GM12878 (cell line): ENCODE measurements around the gene NSL1. TPM values are rescaled to one million over a fixed set of nuclear protein-coding genes. Genes with fewer than 3 reads are reported as not detected.

Source experiments
- ETV6 ChIP-seq, 2 experiments: fragments of 450-650 bp in 1 of 2; IDR thresholded peaks in 1 of 2; conservative IDR thresholded peaks in 1 of 2; 2 replicates each; pipeline ENCODE4 v1.6.1; 2014; ENCODE audit warnings: antibody characterized with exemption in 1 of 2, borderline replicate concordance in 1 of 2, low read depth in 1 of 2, mild to moderate bottlenecking in 1 of 2, moderate library complexity in 1 of 2
- NBN ChIP-seq: fragments of 450-650 bp; IDR thresholded peaks from 2 replicates; pipeline ENCODE4 v1.6.1; 2016
- polyA plus RNA-seq, 11 experiments: library from polyadenylated mRNA; depleted of rRNA in 4 of 11; unstranded in 6 of 11; stranded (reverse) in 5 of 11; fragments of >200 nt; fragmentation: Nextera tagmentation in 4 of 11; fragmentation: Illumina TruSeq in 1 of 11; extraction: Ambion mirVana in 4 of 11; extraction: Trizol in 1 of 11; gene quantifications; 1 replicate in 1 of 11; 2 replicates in 10 of 11; pipeline versions ENCODE4 v1.2.1 to v1.2.3, GENCODE V29; 2011 to 2016; ENCODE audit warnings: inconsistent platforms in 2 of 11, missing spikeins in 2 of 11, low read depth in 1 of 11
- total RNA-seq, 4 experiments: library from RNA; depleted of rRNA in 3 of 4; stranded (reverse); fragments of >200 nt in 3 of 4; fragmentation: Illumina TruSeq in 1 of 4; extraction: Trizol in 1 of 4; gene quantifications; 2 replicates each; pipeline versions ENCODE4 v1.2.1 to v1.2.3, GENCODE V29; 2013 to 2021
- TF ChIP-seq, protein P1 (sequence below): fragments of 450-650 bp; IDR thresholded peaks from 2 replicates; pipeline ENCODE4 v1.6.1; 2017; ENCODE audit warnings: mild to moderate bottlenecking, moderate library complexity
- TF ChIP-seq, protein P2 (sequence below): fragments of 150-350 bp; IDR thresholded peaks from 2 replicates; pipeline ENCODE4 v1.6.1; 2014; ENCODE audit warnings: mild to moderate bottlenecking, low read depth, low read length
- TF ChIP-seq, protein P3 (sequence below): IDR thresholded peaks from 2 replicates; pipeline ENCODE4 v1.6.1; 2011; ENCODE audit warnings: low read depth, low read length, improper control_type of control experiment, borderline replicate concordance
- TF ChIP-seq, protein P4 (sequence below): fragments of 450-650 bp; formaldehyde crosslinking; IDR thresholded peaks from 2 replicates; pipeline ENCODE4 v1.4.0; 2020; ENCODE audit warnings: mild to moderate bottlenecking, moderate library complexity

NSL1 gene
- total and polyA plus RNA-seq, 10 of the 15 experiments (the other 5 are each of a cell fraction or from before 2014, with no cell fraction given): 36.7 to 74.2 (median 46.4) TPM

DNA sequence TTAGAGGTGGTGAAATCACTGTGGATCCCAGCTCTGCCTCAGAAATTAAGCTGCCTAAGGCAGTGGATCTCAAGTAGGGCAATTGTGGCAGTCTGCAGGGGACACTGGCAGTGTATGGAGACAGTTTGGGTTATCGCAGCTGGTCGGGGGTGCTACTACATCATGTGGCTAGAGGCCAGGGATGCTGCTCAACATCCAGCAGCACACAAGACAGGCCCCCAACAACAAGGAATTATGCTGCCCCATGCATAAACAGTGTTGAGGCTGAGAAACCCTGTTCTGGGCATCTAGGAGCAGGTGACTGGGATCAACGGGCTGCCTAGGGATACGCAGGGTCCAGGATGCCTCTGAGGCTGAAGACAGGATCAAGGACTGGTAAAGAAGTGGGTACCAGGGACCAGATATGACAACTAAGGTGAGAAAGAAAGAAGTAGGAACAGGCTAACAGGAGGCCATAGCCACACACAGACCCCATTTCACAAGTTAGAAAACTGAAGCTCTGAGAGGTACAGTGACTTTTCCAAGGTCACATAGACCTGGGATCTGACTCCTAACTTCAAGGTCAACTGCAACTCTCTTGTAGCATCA lies 100.7 kb downstream of the NSL1 start (continued):
- TF ChIP-seq ETV6 (conservative IDR thresholded peaks at IDR 0.05 in 1 of 2, IDR thresholded peaks at IDR 0.05 in 1 of 2; ENCODE audit: borderline replicate concordance in 1 of 2, low read depth in 1 of 2) (no peak), NBN (no peak)
- TF ChIP-seq, protein P1, sequence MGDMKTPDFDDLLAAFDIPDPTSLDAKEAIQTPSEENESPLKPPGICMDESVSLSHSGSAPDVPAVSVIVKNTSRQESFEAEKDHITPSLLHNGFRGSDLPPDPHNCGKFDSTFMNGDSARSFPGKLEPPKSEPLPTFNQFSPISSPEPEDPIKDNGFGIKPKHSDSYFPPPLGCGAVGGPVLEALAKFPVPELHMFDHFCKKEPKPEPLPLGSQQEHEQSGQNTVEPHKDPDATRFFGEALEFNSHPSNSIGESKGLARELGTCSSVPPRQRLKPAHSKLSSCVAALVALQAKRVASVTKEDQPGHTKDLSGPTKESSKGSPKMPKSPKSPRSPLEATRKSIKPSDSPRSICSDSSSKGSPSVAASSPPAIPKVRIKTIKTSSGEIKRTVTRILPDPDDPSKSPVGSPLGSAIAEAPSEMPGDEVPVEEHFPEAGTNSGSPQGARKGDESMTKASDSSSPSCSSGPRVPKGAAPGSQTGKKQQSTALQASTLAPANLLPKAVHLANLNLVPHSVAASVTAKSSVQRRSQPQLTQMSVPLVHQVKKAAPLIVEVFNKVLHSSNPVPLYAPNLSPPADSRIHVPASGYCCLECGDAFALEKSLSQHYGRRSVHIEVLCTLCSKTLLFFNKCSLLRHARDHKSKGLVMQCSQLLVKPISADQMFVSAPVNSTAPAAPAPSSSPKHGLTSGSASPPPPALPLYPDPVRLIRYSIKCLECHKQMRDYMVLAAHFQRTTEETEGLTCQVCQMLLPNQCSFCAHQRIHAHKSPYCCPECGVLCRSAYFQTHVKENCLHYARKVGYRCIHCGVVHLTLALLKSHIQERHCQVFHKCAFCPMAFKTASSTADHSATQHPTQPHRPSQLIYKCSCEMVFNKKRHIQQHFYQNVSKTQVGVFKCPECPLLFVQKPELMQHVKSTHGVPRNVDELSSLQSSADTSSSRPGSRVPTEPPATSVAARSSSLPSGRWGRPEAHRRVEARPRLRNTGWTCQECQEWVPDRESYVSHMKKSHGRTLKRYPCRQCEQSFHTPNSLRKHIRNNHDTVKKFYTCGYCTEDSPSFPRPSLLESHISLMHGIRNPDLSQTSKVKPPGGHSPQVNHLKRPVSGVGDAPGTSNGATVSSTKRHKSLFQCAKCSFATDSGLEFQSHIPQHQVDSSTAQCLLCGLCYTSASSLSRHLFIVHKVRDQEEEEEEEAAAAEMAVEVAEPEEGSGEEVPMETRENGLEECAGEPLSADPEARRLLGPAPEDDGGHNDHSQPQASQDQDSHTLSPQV: no peak
- TF ChIP-seq, protein P2, sequence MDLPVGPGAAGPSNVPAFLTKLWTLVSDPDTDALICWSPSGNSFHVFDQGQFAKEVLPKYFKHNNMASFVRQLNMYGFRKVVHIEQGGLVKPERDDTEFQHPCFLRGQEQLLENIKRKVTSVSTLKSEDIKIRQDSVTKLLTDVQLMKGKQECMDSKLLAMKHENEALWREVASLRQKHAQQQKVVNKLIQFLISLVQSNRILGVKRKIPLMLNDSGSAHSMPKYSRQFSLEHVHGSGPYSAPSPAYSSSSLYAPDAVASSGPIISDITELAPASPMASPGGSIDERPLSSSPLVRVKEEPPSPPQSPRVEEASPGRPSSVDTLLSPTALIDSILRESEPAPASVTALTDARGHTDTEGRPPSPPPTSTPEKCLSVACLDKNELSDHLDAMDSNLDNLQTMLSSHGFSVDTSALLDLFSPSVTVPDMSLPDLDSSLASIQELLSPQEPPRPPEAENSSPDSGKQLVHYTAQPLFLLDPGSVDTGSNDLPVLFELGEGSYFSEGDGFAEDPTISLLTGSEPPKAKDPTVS: no peak
- TF ChIP-seq, protein P3, sequence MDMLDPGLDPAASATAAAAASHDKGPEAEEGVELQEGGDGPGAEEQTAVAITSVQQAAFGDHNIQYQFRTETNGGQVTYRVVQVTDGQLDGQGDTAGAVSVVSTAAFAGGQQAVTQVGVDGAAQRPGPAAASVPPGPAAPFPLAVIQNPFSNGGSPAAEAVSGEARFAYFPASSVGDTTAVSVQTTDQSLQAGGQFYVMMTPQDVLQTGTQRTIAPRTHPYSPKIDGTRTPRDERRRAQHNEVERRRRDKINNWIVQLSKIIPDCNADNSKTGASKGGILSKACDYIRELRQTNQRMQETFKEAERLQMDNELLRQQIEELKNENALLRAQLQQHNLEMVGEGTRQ: no peak
- TF ChIP-seq, protein P4, sequence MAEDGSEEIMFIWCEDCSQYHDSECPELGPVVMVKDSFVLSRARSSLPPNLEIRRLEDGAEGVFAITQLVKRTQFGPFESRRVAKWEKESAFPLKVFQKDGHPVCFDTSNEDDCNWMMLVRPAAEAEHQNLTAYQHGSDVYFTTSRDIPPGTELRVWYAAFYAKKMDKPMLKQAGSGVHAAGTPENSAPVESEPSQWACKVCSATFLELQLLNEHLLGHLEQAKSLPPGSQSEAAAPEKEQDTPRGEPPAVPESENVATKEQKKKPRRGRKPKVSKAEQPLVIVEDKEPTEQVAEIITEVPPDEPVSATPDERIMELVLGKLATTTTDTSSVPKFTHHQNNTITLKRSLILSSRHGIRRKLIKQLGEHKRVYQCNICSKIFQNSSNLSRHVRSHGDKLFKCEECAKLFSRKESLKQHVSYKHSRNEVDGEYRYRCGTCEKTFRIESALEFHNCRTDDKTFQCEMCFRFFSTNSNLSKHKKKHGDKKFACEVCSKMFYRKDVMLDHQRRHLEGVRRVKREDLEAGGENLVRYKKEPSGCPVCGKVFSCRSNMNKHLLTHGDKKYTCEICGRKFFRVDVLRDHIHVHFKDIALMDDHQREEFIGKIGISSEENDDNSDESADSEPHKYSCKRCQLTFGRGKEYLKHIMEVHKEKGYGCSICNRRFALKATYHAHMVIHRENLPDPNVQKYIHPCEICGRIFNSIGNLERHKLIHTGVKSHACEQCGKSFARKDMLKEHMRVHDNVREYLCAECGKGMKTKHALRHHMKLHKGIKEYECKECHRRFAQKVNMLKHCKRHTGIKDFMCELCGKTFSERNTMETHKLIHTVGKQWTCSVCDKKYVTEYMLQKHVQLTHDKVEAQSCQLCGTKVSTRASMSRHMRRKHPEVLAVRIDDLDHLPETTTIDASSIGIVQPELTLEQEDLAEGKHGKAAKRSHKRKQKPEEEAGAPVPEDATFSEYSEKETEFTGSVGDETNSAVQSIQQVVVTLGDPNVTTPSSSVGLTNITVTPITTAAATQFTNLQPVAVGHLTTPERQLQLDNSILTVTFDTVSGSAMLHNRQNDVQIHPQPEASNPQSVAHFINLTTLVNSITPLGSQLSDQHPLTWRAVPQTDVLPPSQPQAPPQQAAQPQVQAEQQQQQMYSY (CRISPR knock-in tag): no peak
- TF ChIP-seq, all 136 proteins: peak for 0
